ENCODE measurements around the gene FSTL4. TPM values are rescaled to one million over a fixed set of nuclear protein-coding genes. Genes with fewer than 3 reads are reported as not detected.

Gene FSTL4
- total RNA-seq, 1 donor from 2014 or later, result not detected

GRCh38 chr5:133276171-133276570 lies 336.2 kb downstream of the FSTL4 start:
- DNase-seq (no peak), ATAC-seq (peak; percentile 37)
- intact Hi-C loops (cut with micrococcal nuclease), result no loop called here

GRCh38 chr5:133275631-133276030 lies 336.7 kb downstream of the FSTL4 start:
- DNase-seq (no peak), ATAC-seq (no peak)

GRCh38 chr5:133274597-133274935 lies 337.8 kb downstream of the FSTL4 start:
- ATAC-seq, result no peak
- DNase-seq, result no peak
- intact Hi-C loops (cut with micrococcal nuclease), result no loop called here

More at GRCh38 chr5:133275631-133276030, 336.7 kb downstream of the FSTL4 start:
- intact Hi-C loops (cut with micrococcal nuclease), result no loop called here

DNA sequence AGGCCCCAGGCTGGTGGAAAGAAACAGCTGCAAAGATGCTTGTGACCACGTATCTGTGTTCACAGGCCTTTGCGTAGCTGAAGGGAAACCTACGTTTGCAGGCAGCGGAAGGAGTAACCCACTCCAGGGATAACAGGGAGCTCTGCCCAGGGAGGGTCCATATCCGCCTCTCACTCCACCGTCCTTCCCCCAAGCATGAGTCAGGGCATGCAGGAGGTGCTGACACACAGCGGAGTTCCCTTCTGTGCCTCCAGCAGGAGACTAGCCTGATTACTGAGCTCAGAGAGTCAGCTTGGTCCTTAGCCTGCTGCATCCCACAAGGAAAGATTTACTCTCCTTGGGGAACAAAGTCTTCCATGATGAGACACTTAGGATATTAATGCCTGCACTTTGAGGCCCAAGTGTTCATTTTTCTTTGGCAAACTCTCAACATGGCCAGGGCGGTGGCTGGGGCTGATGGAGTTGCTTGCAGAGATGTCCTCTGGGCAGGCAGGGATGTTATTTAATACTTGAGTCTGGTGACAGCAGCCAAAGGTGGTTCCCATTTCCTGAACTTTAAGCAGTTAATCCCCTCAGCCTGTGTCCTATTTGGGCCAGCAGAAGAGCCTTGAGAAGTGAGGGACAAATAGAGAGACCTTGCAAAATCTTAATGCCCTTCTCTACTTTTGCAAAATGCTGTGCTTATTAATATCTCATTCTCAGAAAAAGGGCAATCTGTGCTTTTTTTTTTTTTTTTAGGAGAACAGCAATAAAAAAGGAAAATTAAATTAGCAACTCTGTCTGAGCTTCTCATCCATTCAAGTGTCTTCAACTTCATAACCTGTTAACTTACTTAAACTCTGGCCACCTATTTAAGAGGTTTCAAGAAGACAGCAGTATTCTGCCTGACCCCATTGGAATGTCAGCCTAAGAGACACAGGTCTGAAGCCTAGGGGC lies 338.4 kb downstream of the FSTL4 start:
- intact Hi-C loops (cut with micrococcal nuclease), result no loop called here
- ATAC-seq, result no peak
- no peak for DNase-seq

- intact Hi-C loops (cut with micrococcal nuclease), result no loop called here
- DNase-seq (no peak), ATAC-seq (no peak)
Observed at GRCh38 chr5:133272345-133272744, 340.0 kb downstream of the FSTL4 start.

DNA sequence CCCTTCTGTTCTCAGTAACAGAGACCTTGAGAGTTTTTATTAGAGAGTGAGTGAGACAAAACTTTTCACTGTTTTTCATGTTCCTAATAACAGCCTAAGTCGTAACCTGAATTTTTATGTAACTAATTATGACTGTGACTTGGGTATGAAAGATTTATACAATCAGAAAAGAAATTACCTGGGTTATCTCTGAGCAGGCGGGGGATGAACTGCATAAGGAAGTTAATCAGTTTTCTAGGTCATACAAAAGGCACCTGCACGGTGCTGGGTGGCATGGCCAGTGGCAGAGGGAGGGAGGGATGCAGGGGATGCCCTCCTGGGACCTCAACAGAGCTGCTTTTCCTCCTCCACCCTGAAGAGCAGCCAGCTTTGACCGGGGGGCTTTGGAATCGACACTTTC lies 340.7 kb downstream of the FSTL4 start:
- ATAC-seq (no peak), DNase-seq (no peak)
- intact Hi-C loops (cut with micrococcal nuclease), result no loop called here

DNA sequence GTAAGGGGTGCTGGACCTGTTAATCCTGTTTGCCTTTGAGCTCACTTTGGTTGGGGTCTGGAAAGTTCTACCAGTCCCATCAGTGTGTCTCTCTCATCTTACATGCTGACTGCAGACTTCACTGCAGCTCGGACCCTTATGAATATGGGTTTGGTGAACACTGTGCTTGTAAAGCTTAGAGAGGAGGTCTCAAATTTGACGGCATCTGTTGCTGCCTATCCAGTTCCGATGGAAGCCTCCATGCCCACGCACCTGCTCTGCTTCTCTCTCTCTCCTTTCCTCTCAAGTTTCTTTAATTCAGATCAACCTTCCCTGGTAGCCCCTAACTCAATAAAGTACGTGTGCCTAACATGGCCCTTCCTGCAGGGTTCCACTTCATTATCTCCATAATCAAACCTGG lies 342.6 kb downstream of the FSTL4 start:
- intact Hi-C loops (cut with micrococcal nuclease), result no loop called here
- no peak for ATAC-seq

GRCh38 chr5:133267601-133268000 lies 344.7 kb downstream of the FSTL4 start:
- DNase-seq (no peak), ATAC-seq (no peak)
- intact Hi-C loops (cut with micrococcal nuclease), result no loop called here

More for the DNA sequence above, 342.6 kb downstream of the FSTL4 start:
- no peak for DNase-seq

DNA sequence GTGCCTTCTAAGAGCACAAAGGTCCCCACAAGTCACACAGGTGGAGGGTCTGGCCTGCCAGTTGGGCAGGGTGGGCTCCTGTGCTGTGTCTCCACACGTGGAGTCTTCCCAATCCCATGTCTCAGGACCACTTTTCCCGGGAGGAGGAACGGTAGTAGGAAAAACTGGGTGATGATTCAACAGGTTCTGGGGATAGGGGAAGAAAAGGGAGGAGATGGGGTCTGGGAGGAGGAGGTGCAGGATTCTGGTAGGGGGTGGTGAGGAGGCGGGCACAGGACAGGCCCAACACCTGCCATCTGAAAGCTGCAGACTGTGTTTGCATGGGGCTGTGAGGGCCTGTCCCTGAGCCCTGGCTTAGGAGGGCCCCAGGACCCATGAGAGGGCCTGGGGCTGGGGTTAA lies 345.4 kb downstream of the FSTL4 start:
- DNase-seq (no peak), ATAC-seq (no peak)
- intact Hi-C loops (cut with micrococcal nuclease), result no loop called here

GRCh38 chr5:133266527-133266878 lies 345.8 kb downstream of the FSTL4 start:
- intact Hi-C loops (cut with micrococcal nuclease), result no loop called here

GRCh38 chr5:133265720-133266526 lies 346.4 kb downstream of the FSTL4 start:
- ATAC-seq (no peak), DNase-seq (no peak)
- intact Hi-C loops (cut with micrococcal nuclease), result no loop called here

More at GRCh38 chr5:133266527-133266878, 345.8 kb downstream of the FSTL4 start:
- ATAC-seq (no peak), DNase-seq (no peak)

- ATAC-seq (no peak), DNase-seq (no peak)
- intact Hi-C loops (cut with micrococcal nuclease), result no loop called here
Observed at GRCh38 chr5:133265257-133265656, 347.1 kb downstream of the FSTL4 start.

- intact Hi-C loops (cut with micrococcal nuclease), result no loop called here
- ATAC-seq (no peak), DNase-seq (no peak)
Observed at GRCh38 chr5:133262690-133263089, 349.7 kb downstream of the FSTL4 start.

- intact Hi-C loops (cut with micrococcal nuclease), result no loop called here
- DNase-seq, result no peak
- ATAC-seq, result no peak
Observed at GRCh38 chr5:133261993-133262392, 350.3 kb downstream of the FSTL4 start.

DNA sequence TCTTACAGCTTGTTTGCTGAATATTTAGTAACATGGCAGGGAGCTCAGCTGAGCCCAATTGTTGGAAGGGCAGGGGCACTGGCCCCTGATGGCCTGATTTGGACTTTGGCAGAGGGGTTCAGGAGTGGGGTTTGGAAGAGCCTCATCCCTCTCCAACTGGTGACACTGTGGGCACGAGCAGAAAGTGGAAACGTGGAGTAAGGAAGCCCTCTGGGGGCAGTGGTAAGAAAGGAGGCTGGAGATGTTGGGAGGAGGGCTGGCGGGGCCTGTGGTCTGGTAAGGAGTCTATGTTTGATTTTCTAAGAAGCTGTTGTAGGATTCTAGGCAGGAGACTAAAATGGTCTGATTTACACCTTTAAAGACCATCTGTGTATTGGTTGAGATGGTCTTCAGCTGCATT lies 351.6 kb downstream of the FSTL4 start:
- DNase-seq (no peak), ATAC-seq (no peak)
- intact Hi-C loops (cut with micrococcal nuclease), result no loop called here

DNA sequence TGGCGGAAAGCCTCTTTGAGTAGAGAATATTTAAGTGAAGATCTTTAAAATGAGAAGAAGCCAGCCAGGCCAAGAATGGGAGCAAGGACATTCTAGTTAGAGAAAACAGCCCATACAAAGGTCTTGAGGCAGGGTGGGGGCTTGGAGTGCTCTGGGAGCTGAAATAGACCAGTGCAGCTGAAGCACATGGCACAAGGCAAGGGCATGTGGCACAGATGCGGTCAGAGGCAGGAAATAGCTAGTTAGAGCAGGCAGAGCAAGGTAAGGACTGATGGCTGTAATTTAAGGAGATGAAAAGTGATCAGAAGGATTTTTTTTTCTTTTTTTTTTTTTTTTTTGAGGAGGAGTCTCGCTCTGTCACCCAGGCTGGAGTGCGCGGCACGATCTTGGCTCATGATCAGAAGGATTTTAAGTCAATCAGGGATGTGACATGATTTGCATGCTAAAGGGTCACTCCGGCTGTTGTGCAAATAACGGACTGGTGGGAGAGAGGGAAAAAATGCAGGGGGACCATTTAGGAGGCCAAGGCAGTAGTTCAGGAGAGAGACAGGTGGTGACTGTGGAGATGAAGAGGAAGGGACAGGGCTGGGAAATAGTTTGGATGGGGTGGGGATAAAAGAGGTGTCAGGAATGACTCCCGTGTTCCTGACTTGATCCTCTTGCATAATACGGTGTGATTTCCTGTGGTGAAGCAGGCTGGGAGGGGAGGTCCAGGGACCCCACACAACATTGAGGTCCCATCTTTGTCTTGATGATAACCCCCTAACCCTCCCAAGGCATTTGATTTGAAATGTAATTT lies 352.9 kb downstream of the FSTL4 start:
- intact Hi-C loops (cut with micrococcal nuclease), result no loop called here
- ATAC-seq, result no peak
- DNase-seq, result no peak

DNA sequence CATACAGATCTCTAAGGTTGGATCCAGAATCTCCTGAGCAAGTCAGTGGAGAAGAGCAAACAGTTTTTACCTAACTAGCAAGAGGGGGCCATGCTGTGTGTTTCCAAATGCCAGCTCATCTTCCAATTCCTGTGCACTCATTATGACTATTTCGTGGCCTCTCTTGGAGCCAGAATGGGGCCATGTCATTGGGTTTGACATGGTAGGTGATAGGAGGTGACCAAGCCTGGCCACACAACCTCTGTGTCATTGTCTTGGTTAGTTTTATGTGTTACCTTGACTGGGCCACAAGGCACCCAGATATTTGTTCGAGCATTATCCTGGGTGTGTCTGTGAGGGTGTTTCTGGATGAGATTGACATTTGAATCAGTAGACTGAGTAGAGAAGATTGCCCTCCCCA lies 354.4 kb downstream of the FSTL4 start:
- ATAC-seq, result no peak
- intact Hi-C loops (cut with micrococcal nuclease), result no loop called here
- no peak for DNase-seq

- intact Hi-C loops (cut with micrococcal nuclease), result no loop called here
- DNase-seq (no peak), ATAC-seq (no peak)
Observed at GRCh38 chr5:133256276-133256675, 356.1 kb downstream of the FSTL4 start.

GRCh38 chr5:133254803-133255202 lies 357.5 kb downstream of the FSTL4 start:
- DNase-seq (no peak), ATAC-seq (no peak)
- intact Hi-C loops (cut with micrococcal nuclease), result no loop called here

- DNase-seq (no peak), ATAC-seq (no peak)
- intact Hi-C loops (cut with micrococcal nuclease), result no loop called here
Observed at GRCh38 chr5:133253671-133254070, 358.7 kb downstream of the FSTL4 start.

Data from left ventricle myocardium superior (tissue), 1 donor.